Activated effector memory CD4-positive, alpha-beta T cell treated with anti-CD3 and anti-CD28 coated beads, Interleukin-2, amount 50 U/mL, for 16 hours (primary cell): ENCODE data around the gene WSCD1.

Experiments used
- DNase-seq: peaks from one replicate; pipeline ENCODE4 v3.0.0-alpha.2; 2020

The WSCD1 gene

GRCh38 chr17:6069539-6070429 is at the start of gene WSCD1:
Gene WSCD1, plus strand, starts transcription at chr17:6070379. Its CDS starts 10,280 bp downstream, at chr17:6080659.
- no peak for DNase-seq

DNA sequence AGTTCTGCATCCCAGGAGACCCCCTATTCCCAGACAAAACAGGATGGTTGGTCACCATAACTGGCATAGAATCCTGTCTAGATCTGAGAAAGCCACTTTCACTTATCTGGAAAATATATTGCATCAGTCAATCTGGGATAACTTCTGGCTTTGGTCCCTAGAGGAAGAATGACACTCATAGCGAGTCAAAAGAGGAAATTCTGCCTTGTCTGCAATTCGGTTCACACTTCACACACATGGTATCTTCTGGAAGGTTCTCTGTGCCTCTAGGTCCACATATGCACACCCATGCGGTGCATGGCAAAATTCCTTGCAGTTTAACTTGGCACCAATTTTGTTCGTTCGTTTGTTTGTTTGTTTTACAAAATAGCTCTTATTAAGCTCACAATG is 49.2 kb upstream of the WSCD1 start:
- DNase-seq = no peak

GRCh38 chr17:6021627-6022026 is 48.6 kb upstream of the WSCD1 start:
- DNase-seq = no peak

- DNase-seq = no peak
Observed at GRCh38 chr17:6023036-6023831, 46.9 kb upstream of the WSCD1 start.

DNA sequence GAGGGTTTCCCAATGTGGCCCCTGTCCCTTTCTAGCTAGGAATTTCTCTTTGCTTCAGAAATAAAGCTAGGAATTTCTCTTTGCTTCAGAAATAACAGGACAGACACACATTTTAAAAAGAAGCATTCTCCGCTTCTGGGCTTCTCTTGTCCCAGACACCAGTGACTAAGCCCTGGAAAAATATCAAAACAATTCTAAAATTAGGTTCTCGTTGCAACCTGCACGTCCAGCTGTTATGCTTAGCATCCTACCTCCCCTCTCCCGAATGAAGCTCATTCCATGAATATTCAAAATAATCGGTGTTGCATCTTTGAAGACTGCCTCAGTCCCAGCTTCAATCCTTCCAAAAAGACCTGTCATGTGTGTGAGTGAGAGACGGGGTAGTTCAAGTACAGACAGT is 45.6 kb upstream of the WSCD1 start:
- no peak for DNase-seq

- DNase-seq = no peak
Observed at GRCh38 chr17:6027342-6028024, 42.7 kb upstream of the WSCD1 start.

- DNase-seq = no peak
Observed at GRCh38 chr17:6028294-6028693, 41.9 kb upstream of the WSCD1 start.

- no peak for DNase-seq
Observed at GRCh38 chr17:6035801-6036394, 34.3 kb upstream of the WSCD1 start.

- no peak for DNase-seq
Observed at GRCh38 chr17:6040504-6040903, 29.7 kb upstream of the WSCD1 start.

- DNase-seq = no peak
Observed at GRCh38 chr17:6041246-6041645, 28.9 kb upstream of the WSCD1 start.

DNA sequence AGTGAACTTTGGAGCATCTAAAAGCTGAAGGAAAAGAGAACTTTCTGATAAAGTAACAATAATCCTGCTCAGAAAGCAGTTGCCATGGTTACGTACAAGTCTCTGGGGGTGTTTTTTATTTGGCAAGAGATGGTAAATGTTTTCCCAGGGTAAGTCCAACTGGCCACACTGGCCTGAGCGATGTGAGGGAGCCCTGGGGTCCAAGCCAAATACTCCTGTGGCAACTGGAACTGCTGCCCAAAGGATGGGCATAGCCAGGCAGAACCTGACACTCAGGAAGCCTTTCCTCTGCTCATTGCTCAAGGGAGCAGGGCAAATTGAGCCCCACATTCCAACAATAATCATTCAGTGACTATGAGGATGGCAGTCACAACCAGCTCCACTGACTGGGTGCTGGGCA is 26.8 kb upstream of the WSCD1 start:
- DNase-seq = no peak

GRCh38 chr17:6044261-6044660 is 25.9 kb upstream of the WSCD1 start:
- DNase-seq = no peak

DNA sequence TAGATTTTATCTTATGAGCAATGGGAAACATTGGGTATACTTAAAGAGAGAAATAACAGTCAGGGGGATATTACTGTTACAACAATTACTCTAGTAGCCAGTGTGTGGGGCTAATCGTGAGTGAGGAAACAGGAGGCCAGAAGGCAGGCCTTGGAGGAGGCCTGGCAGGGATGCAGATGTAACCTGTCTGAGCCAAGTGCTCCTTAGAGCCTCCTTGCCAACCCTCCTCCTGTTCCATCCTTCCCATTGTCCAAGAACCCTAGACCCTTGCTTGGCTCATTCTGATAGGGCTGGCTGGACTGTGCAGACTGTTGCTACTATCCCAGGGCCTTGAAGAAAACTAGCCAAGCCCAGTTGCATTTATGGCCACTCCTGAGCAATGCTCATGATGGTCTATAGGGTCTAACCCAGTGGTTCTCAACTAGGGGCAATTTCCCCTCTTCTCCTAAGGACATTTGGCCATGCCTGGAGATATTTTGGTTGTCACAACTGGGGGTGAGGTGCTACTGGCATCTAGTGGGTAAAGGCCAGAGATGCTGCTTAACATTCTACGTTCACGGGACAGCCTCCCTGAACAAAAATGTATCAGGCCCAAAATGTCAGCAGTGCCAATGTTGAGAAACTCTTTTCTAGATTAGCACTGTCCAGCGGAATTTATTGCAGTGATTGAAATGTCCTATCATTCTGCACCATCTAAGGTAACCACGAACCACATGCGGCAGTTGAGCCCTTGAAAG is 24.4 kb upstream of the WSCD1 start:
- DNase-seq = no peak

GRCh38 chr17:6046431-6046830 is 23.7 kb upstream of the WSCD1 start:
- DNase-seq = no peak

GRCh38 chr17:6046931-6047330 is 23.2 kb upstream of the WSCD1 start:
- no peak for DNase-seq

DNA sequence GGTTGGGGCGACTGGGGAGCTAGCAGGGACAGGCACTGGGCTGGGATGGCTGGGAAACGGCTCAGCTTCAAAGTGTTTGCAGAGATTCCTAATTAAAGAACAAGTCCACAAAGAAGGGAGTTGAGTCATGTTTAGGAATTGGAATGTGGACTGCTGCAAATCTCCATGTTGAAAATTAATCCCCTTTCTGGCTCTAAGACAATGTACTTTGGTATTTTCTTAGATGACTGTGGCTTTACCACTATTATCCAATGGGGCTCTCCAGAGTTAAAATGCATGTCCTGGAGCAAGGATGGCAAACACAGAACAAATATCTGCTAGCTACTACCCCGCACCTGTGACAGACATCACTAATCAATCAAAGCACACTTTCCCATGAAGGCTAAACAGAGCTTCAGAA is 22.2 kb upstream of the WSCD1 start:
- DNase-seq = no peak

GRCh38 chr17:6048486-6048885 is 21.7 kb upstream of the WSCD1 start:
- DNase-seq = no peak

GRCh38 chr17:6052926-6053325 is 17.3 kb upstream of the WSCD1 start:
- DNase-seq = no peak

- peak; percentile 4 for DNase-seq
Observed at GRCh38 chr17:6054372-6054771, 15.8 kb upstream of the WSCD1 start.

DNA sequence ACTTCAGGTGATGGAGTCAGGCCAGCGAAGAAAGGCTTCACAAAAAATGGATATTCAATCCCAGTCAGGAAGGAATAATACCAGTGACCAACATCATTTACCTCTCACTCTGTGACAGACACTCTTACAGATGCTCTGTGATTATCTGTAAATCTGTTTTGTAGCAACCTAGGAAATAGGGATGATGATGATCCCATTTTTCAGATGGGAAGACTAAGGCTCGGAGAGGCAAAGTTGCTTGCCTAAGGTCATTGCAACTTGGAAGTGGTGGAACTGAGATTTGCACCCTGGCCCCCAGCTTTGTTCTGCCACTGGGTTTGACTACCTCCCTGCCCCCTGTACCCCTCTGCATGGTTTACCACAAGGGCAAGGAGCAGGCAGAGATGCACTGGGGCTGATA is 14.1 kb upstream of the WSCD1 start:
- DNase-seq = no peak

DNA sequence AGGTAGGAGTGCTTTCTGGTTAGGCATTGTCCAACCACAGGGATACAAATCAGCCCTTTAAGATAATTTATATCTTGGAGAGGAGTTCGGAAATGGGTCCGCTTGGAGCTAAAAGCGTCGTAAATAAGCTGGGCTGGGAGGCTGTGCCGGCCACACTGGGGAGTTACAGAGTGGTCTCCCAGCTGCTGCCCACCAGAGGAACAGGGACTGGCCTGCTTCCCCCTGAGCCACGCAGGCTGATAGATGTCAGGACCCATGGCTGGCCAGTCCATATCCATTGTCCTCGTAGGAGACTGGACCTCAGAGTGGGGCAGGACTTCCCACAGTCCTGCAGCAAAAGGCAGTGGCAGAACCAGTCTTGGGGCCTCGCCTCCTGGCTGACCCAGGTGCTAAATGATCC is 12.6 kb upstream of the WSCD1 start:
- no peak for DNase-seq

- no peak for DNase-seq
Observed at GRCh38 chr17:6059406-6059805, 10.8 kb upstream of the WSCD1 start.
